Measurements from ENCODE around the gene POLD1.

GRCh38 chr19:50467566-50467965, 83.4 kb downstream of the POLD1 start:
- no peak for TF ChIP-seq CTCF (conservative IDR thresholded peaks at IDR 0.05 in 1 of 2, IDR thresholded peaks at IDR 0.05 in 1 of 2; ENCODE audit: extremely low read depth in 1 of 2, insufficient read depth in 1 of 2, low read depth in 1 of 2, low read length in 2 of 2)
- no peak for TF ChIP-seq EZH2 (IDR thresholded peaks at IDR 0.05; ENCODE audit: borderline replicate concordance, low read length)

Measured in mammary epithelial cell (primary cell).